DMS 273 (cell line): ENCODE data around the gene CEP131.

Experiments
- DNase-seq: peaks from one replicate; lab custom pipeline; 2025; ENCODE audit not compliant: unreplicated experiment; lab: John Stamatoyannopoulos, UW

CEP131 gene

DNA sequence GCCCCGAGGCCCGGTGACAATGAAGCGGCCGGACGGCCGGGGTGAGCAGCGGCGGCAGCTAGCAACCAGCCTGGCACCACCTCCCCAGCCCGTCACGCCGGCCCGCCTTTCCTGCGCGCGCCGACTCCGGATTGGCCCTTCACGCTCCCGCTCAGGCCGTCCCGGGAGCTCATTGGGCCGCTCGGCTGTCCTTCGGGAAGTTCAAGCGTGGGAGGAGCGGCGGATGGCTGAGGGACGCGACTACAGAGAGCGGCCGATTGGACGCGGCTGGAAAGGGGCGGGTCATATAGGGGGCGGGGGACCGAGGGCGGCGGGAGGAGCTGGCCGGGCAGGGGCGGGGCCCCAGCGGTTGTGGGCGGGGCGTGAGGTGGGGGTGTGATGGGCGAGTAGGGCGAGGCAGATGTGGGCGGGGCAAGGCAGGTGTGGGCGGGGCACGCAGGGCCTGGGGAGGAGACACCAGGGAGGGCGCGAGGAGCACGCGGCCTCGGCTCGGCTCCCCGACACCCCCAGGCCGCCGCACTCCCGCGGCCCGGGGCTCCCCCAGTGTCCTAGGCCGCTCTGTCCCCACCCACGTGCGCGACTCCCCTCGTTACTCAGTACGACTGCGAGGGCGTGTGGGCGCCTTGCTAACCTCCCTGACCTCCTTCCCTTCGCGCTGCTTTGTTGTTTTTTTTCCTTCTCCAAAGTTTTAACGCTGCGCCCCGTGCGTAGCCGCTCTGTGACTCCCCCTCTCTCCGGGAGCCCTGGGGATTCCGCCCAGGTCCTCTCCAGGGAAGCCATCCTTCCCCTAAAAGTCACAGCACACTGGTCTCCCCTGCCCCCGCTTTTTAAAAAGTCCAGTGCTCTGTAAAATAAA is at the start of gene CEP131:
Gene CEP131, minus strand, starts transcription at position 60 of the 856 bp plus-strand sequence. CDS start 2,909 bp downstream, outside the sequence.
- DNase-seq = peak; percentile 99

- no peak for DNase-seq
Observed at GRCh38 chr17:81271226-81271625, 48.5 kb upstream of the CEP131 start.

GRCh38 chr17:81270279-81270678 is 47.5 kb upstream of the CEP131 start:
- no peak for DNase-seq

GRCh38 chr17:81267390-81268067 is 44.8 kb upstream of the CEP131 start:
- DNase-seq = no peak

DNA sequence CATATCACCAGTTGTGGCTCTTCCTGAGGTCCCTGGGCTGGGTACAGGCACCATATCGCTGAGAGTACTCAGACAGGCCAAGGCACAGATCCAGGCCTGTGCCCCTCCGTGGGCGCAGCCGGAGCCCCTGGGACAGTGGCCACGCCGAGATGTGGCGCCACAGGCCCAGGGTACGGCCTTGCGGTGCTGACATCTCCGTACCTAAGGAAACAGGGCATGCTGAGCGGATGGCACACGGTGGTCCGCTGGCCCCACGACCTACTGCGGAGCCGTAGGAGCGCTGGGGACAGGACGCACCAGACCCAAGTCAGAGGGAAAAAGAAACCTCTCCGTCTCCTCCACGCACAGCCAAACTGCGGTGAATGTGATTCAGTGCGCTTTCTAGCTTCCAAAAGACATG is 42.8 kb upstream of the CEP131 start:
- DNase-seq = no peak

DNA sequence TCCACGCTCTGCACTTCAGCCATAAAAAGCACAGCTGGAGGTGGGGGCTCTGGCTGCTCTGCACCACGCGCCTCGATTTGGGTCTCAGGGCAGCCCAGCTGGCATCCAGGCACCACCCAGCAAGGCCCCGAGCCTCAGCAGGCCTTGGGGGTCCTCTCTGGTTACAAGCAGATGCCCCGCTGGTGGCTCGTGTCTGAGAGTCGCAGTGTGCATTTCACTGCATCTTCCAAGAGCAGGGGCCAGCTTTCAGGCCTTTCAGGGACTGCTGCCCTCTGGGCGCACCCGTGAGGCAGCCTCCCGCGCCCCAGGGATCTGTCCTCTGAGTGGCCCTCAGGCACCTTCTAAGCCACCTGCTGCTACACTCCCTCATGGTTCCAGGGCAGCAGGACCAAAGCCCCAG is 41.9 kb upstream of the CEP131 start:
- no peak for DNase-seq

- no peak for DNase-seq
Observed at GRCh38 chr17:81263371-81264181, 40.8 kb upstream of the CEP131 start.

DNA sequence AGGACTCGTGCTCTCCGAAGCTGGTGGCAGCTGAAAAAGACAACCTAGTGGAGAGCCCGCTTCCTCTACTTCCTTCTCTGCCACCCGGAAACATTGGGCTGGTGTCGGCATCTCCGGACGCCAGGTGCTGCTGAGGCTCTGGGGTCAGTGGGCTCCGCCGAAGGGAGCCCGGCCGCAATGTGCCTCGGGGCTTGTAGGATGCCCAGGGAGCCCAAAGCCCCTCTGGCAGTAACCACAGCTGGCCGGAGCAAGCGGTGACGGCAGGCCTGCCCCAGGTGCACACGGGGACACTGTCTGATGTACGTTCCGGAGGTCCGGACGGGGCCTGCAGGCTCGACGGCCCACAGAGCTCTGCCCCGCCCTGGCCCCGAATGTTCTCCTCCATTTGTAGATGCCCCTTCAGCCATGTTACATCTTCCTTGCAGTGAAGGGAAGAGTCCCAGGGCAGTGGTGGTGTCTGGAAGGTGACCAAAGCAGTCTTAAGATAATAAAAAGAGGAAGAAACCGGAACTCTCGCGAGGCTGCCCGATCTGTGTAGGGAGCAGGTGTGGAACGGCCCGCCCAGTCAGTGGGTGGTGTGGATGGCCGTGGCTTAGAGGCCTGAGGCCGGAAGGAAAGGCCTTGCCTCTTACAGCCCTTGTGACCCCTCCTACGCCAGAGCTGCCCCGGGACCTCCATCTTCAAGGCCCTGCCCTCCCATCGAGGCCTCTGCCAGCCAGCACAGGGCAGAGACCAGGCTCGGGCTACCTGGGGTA is 39.0 kb upstream of the CEP131 start:
- DNase-seq = no peak

DNA sequence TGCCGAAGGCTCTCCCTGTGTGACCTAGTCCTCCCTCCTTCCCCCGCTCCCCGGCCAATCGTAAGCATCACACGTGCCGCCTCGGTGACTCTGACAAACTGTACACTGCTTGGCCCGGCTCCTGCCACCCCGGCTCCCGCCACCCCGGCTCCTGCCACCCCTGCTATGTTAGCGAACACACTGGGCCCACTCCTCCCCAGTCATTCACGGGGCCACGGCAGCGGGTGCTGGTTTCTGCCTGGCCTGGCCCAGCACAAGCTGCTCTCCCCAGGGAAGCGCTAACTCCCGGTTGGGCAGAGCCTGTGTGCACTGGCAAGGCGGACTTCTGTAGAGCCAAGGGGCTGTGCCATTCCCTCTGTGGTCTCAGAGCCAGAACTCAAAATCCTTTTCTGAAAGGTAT is 38.3 kb upstream of the CEP131 start:
- no peak for DNase-seq

DNA sequence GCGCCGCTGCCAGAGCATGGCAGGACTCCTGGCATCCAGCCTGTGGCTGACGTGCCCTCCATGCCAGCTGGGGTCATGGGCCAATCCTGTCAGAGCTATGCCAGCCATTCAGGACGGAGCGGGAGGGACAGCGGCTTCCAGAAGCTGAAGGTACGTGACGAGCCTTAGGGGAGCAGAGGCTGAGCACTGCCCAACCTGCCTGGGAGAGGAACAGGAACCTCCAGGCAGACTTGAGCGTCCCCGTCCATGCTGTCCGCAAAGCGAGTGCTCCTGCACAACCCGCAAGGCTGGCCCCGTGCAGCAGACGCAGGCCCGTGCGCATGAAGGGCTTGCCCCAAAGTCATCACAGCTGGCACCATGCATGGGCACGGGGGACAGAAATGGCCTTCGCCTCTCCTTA is 37.9 kb upstream of the CEP131 start:
- DNase-seq = no peak

DNA sequence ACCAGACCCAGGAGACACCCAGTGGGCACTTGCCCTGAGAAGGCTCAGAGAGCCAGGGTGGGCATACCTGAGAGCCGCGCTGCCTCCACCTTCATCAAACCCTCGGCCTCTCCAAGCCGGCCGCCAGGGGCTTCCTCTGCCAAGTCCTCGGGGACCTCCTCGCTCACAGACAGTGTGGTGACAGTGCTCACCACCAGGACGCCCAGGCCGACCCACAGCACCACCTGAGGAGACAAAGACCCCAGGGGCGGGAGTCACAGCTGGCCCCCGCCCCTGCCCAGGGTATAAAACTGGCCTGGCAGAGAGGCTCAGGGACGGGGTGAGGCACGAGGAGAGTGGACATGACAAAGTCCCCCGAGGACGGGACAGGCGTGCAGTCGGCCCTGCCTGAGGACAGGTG is 37.4 kb upstream of the CEP131 start:
- no peak for DNase-seq

DNA sequence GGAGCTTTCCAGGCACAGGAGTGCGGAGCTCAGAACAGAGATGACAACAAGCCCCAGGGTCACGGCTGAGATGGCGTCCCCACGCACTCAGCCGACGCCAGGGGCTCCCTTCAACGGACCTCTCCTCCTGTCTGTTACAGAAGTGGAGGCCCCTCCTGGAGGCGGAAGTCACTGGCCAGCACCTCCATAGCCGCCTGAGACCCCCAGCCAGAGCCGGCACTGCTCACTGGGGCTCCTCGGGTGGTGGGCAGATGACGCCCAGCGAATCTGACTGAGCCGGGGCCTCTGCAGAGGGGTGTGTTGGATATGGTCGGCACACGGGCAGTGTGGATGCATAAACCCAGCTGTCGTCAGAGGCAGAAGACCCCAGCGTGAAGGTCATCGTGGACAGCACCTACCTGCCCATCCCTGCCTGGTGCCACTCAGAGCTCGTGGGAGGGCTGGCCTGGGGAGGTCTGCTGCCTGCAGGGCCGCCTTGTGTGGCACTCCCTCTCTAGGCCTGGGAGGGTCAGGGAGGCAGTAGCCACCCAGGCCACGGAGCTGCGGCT is 36.4 kb upstream of the CEP131 start:
- DNase-seq = no peak

GRCh38 chr17:81258292-81258691 is 35.5 kb upstream of the CEP131 start:
- no peak for DNase-seq

- no peak for DNase-seq
Observed at GRCh38 chr17:81257533-81257932, 34.8 kb upstream of the CEP131 start.

- DNase-seq = no peak
Observed at GRCh38 chr17:81256616-81257015, 33.9 kb upstream of the CEP131 start.

DNA sequence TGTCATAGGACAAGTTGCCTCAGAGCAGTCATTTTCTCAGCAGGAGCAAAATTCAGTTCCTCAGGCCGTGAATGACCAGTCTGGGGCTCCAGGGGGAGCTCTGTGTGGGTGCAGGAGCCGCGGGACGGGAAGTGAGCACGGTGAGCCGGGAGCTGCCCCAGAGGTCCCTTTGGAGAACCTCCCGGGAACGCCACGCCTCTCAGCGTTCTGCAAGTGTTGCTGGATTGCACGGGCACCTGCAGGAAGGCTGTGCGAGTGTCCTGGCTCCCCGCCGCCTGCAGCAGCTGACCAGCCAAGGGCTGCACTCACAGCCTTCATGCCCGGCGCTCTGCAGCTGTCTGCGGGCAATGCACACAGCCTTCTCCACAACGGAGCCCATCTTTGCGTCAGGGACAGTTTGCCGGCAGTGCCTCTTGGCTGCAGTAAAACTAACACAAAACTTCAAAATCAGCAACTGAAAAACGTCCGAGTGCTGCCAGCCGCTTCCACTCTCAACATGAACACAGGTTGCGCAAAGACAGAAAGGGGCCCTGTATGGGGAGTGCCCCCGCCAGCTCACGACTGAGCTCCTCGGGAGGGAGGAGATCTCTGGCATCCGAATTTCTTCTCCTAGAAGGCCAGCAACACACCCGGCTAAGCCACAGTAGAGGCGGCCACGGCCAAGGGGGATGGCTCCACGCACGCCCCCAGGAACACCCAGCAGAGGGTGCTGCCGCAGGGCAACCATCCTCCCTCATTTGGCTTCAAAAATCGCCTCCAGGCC is 32.4 kb upstream of the CEP131 start:
- peak; percentile 84 for DNase-seq

- peak; percentile 75 for DNase-seq
Observed at GRCh38 chr17:81253358-81254131, 30.8 kb upstream of the CEP131 start.

GRCh38 chr17:81252987-81253329 is 30.2 kb upstream of the CEP131 start:
- DNase-seq = peak; percentile 75

DNA sequence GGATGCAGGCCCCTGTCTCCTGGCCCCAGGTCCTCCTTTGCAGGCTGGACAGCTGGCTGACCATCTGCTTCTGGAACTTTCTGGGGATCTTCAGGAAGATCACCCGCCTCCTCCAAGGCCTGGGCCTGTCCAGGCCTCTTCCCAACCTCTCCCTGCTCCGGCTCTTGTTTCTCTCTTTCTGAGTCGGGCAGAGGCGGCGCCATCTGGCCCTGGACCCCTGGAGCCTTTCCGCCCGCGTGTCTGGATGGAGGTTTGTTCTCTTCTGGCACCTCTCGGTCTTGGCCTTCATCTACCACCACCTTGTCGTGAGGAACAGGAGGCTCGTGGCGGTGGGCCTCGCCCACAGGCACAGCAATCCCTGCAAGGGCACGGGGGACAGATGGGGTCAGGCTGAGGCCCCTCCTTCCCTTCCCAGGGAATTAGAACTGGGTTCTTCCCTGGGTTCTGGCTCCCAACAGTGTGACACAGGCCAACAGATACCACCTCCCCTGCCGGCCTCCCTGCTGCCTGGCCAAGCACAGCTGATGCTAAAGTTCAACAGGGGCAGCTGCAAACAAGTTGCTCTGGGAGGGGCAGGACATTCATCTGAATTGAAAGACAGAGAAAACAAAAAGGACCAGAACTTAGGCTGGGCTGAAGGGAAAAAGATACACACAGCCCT is 29.7 kb upstream of the CEP131 start:
- DNase-seq = peak; percentile 96
